NB4 (cell line): ENCODE measurements around the gene VMAC.

Experiments used
- DNase-seq: peaks from one replicate; pipeline ENCODE4 v3.0.0; 2010; ENCODE audit warnings: low read depth
- H3K4me3 ChIP-seq: one replicate; pipeline ENCODE4 v1.5.1; 2011; ENCODE audit warnings: mild to moderate bottlenecking, low read depth, low read length, moderate library complexity
- MYC ChIP-seq: IDR thresholded peaks from 2 replicates; pipeline ENCODE4 v1.6.1; 2011; ENCODE audit warnings: low read depth, low read length
- POLR2A ChIP-seq: IDR thresholded peaks from 2 replicates; pipeline ENCODE4 v1.6.1; 2011; ENCODE audit warnings: mild to moderate bottlenecking; ENCODE audit not compliant: insufficient read length; ENCODE audit errors: extremely low read depth
- TF ChIP-seq, protein P1 (sequence below): IDR thresholded peaks from 2 replicates; pipeline ENCODE4 v1.6.1; 2011; ENCODE audit warnings: low read depth, low read length
- TF ChIP-seq, protein P2 (sequence below): IDR thresholded peaks from one replicate; pipeline ENCODE4 v1.5.1; 2012; ENCODE audit warnings: low read depth, low read length

The VMAC gene

DNA sequence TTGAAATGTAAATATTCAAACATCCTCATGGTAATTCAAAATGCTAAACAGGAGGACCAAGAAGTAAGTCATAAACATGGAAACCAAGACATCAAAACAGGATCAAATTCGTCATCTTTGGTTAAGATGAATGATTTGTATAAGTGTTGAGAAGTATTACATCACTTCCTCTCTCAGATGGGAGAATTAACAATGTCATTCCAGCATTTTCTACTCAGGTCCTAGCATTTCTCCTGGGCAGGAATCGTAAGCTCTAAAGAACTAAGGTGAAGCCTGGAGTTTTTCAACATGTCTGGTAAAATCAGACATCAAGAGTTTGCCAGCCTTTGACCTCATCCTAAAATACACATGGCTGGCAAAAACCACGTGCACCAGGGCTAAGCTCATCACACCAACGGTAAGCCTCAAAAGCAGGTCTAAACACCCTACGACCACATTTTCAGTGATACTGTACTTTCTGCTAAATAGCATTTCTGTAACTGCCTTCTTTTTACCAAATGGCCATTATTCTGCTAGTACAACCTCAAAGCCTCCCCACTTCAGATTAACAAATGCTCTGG, 48.4 kb downstream of the VMAC start:
- DNase-seq = no peak
- TF ChIP-seq, protein P1, sequence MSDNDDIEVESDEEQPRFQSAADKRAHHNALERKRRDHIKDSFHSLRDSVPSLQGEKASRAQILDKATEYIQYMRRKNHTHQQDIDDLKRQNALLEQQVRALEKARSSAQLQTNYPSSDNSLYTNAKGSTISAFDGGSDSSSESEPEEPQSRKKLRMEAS = no peak
- TF ChIP-seq, protein P2, sequence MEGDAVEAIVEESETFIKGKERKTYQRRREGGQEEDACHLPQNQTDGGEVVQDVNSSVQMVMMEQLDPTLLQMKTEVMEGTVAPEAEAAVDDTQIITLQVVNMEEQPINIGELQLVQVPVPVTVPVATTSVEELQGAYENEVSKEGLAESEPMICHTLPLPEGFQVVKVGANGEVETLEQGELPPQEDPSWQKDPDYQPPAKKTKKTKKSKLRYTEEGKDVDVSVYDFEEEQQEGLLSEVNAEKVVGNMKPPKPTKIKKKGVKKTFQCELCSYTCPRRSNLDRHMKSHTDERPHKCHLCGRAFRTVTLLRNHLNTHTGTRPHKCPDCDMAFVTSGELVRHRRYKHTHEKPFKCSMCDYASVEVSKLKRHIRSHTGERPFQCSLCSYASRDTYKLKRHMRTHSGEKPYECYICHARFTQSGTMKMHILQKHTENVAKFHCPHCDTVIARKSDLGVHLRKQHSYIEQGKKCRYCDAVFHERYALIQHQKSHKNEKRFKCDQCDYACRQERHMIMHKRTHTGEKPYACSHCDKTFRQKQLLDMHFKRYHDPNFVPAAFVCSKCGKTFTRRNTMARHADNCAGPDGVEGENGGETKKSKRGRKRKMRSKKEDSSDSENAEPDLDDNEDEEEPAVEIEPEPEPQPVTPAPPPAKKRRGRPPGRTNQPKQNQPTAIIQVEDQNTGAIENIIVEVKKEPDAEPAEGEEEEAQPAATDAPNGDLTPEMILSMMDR = no peak
- no peak for TF ChIP-seq POLR2A
- TF ChIP-seq MYC = no peak
- H3K4me3 ChIP-seq = no peak overlapping the region

DNA sequence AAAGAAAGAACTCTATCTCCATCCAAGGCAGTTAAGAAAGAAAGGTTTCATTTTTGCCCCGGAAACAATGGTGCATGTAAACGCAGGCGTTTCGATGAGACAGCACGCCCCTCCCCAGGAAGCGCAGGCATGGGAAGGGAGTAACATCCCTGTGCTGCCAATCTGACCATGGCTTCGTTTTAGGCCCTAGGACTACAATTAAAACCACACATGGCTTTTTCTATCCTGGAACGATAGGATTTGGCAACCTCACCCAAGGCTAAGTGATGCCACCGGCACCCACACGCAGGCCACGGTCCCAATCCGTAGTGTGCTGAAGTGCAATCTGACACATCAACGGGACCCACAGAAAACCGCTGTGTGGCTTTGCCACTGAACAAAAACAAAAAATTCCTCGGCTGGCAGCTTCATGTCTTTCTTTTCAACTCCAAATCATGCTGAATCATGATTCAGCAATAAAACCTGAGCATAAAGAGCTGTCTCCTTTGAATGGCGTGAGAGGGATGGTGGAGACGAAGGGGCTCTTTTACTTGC, 49.1 kb downstream of the VMAC start:
- DNase-seq = no peak

DNA sequence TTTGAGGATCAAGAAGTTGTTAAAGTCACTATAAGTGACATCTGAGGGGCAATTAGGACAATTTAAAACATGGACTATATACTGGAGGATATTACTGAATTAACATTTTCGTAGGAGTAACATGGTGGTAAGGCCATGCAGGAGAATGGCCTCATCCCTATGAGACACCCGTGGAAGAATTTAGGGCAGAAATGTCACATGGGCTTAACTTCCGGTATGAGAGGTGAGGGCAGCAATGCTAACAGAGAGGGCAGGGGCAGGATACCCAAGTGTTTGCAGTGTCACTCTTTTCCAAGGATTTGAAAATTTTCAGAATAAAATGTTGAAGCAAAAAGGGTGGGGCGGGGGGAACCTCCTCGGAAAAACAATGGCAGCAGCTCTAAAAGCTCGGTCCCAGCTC, 49.6 kb downstream of the VMAC start:
- no peak overlapping the region for H3K4me3 ChIP-seq
- no peak for DNase-seq
- TF ChIP-seq POLR2A = no peak
- TF ChIP-seq, protein P1 = no peak

More for the DNA sequence above, 49.1 kb downstream of the VMAC start:
- H3K4me3 ChIP-seq = no peak overlapping the region
- TF ChIP-seq, protein P1 = no peak
- TF ChIP-seq, protein P2 = no peak
- no peak for TF ChIP-seq MYC
- TF ChIP-seq POLR2A = no peak

DNA sequence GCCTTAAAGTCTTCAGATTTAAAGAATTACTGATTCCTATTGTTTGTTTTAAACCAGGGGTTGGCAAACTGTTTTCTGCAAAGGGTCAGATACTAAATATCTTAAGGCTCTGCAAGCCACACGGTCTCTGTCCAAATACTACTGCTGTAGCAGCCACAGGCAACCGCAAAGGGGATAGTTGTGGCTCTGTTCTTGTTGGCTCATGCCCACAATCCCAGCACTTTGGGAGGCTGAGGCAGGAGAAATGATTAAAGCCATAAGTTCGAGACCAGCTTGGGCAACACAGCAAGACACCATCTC, 50.9 kb downstream of the VMAC start:
- H3K4me3 ChIP-seq = no peak overlapping the region
- no peak for DNase-seq
- TF ChIP-seq, protein P2 = no peak
- TF ChIP-seq, protein P1 = no peak
- TF ChIP-seq MYC (no peak), POLR2A (no peak)

DNA sequence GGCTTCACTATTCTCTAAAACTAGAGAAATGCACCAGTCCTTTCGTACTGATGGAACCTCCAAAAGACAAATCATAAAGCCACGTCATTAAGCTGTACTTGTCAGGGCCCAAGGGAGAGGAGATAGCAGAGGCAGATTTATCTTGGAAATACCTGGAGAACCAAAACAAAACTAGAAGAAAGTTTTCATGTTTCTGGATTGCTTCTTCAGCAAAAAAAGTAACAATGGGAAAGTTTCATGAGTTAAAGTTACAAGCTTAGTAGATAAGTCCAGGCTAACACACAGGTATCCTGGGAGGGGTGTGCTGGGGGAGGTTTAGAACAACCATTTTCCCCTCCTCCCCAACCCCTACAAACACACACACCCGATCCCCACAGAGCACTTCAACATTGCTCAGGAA, 51.7 kb downstream of the VMAC start:
- H3K4me3 ChIP-seq = no peak overlapping the region
- TF ChIP-seq, protein P2 = no peak
- TF ChIP-seq, protein P1 = no peak
- no peak for TF ChIP-seq MYC
- no peak for TF ChIP-seq POLR2A
- no peak for DNase-seq

DNA sequence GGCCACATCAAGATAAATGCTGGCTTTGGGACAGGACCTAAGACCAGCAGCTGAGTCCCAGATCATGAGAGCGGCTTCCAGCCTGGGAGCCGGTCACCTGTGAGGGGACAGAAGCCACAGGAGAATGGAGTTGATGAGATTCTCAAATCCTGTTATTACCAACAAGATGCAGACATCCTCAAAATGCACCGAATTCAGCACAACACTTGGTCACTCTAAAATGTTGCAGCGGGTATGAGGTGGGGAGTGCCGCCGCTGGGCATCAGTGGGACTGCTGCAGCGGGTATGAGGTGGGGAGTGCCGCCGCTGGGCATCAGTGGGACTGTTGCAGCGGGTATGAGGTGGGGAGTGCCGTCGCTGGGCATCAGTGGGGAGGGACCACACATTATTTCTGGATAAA, 52.1 kb downstream of the VMAC start:
- TF ChIP-seq, protein P1 = no peak
- TF ChIP-seq MYC (no peak), POLR2A (no peak)
- TF ChIP-seq, protein P2 = no peak
- H3K4me3 ChIP-seq = no peak overlapping the region
- no peak for DNase-seq
